Measurements from ENCODE around the gene MMS19.

Gene MMS19, protein sequence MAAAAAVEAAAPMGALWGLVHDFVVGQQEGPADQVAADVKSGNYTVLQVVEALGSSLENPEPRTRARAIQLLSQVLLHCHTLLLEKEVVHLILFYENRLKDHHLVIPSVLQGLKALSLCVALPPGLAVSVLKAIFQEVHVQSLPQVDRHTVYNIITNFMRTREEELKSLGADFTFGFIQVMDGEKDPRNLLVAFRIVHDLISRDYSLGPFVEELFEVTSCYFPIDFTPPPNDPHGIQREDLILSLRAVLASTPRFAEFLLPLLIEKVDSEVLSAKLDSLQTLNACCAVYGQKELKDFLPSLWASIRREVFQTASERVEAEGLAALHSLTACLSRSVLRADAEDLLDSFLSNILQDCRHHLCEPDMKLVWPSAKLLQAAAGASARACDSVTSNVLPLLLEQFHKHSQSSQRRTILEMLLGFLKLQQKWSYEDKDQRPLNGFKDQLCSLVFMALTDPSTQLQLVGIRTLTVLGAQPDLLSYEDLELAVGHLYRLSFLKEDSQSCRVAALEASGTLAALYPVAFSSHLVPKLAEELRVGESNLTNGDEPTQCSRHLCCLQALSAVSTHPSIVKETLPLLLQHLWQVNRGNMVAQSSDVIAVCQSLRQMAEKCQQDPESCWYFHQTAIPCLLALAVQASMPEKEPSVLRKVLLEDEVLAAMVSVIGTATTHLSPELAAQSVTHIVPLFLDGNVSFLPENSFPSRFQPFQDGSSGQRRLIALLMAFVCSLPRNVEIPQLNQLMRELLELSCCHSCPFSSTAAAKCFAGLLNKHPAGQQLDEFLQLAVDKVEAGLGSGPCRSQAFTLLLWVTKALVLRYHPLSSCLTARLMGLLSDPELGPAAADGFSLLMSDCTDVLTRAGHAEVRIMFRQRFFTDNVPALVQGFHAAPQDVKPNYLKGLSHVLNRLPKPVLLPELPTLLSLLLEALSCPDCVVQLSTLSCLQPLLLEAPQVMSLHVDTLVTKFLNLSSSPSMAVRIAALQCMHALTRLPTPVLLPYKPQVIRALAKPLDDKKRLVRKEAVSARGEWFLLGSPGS
- long read RNA-seq, transcript MMS19-209 (31 exons, 3,797 nt) = major isoform, 299 of 522 reads
- long read RNA-seq, transcript MMS19-202 (30 exons, 3,555 nt) = minor isoform, 11 of 522 reads
- long read RNA-seq, partial matches to known transcripts = 26 of 522 reads
- long read RNA-seq, other reads (novel, unspliced or antisense) = 184 of 522 reads

DNA sequence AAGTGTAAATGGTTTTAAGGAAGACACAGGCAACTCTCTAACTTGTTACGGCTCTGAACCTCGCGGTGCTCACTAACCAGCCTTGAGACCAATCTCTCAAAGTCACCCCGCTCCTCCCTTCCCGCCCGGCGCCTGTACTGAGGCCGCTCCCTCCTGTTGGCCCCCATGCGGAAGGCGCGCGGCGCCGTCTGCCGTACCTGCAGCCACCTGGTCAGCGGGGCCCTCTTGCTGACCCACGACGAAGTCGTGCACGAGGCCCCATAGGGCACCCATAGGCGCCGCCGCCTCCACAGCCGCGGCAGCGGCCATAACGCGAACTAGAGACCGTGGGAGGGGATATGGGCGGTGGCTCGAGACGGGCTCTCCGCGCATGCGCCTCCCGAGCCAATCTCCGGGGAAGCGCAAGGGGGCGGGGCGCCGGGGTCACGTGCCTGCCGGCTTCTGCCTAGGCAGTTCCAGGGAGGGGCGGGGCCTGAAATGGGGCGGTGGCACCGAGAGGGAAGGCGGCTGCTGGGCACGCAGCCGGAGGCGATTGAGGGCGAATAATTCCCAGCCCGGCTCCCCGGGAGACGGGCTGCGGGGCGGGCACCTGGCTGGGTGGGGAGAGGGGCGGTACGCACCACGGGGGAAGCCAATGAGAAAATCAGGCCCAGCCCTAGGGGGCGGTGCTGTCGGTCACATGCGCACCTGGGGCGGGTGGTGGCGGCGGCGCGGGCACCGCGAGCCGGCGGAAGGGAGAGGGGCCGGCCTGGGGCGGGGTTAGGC is at the start of gene MMS19:
Gene MMS19, minus strand, starts transcription at position 347 of the 765 bp plus-strand sequence. Its CDS starts 38 bp downstream, at position 309.
- no peaks in the 10 kb centered on the region for H3K27me3 ChIP-seq (ENCODE audit: insufficient read depth, poor library complexity, severe bottlenecking)
- H3K27ac ChIP-seq (replicated peaks) = peak within 1 kb of the TSS; percentile 85
- H3K4me3 ChIP-seq (replicated peaks; ENCODE audit: insufficient read depth, low read length) = peak within 1 kb of the TSS; percentile 95
- TF ChIP-seq, protein P1, sequence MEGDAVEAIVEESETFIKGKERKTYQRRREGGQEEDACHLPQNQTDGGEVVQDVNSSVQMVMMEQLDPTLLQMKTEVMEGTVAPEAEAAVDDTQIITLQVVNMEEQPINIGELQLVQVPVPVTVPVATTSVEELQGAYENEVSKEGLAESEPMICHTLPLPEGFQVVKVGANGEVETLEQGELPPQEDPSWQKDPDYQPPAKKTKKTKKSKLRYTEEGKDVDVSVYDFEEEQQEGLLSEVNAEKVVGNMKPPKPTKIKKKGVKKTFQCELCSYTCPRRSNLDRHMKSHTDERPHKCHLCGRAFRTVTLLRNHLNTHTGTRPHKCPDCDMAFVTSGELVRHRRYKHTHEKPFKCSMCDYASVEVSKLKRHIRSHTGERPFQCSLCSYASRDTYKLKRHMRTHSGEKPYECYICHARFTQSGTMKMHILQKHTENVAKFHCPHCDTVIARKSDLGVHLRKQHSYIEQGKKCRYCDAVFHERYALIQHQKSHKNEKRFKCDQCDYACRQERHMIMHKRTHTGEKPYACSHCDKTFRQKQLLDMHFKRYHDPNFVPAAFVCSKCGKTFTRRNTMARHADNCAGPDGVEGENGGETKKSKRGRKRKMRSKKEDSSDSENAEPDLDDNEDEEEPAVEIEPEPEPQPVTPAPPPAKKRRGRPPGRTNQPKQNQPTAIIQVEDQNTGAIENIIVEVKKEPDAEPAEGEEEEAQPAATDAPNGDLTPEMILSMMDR (IDR thresholded peaks at IDR 0.05; ENCODE audit: insufficient read depth, low read length) = no peak
- TF ChIP-seq POLR2AphosphoS5 (IDR thresholded peaks at IDR 0.05; ENCODE audit: low read depth) (no peak; the same call in 1 of the 2 replicates), GABPA (IDR thresholded peaks at IDR 0.05; ENCODE audit: low read depth) (no peak), SPI1 (IDR thresholded peaks at IDR 0.05; ENCODE audit: borderline replicate concordance, low read depth) (no peak)
- TF ChIP-seq, protein P2, sequence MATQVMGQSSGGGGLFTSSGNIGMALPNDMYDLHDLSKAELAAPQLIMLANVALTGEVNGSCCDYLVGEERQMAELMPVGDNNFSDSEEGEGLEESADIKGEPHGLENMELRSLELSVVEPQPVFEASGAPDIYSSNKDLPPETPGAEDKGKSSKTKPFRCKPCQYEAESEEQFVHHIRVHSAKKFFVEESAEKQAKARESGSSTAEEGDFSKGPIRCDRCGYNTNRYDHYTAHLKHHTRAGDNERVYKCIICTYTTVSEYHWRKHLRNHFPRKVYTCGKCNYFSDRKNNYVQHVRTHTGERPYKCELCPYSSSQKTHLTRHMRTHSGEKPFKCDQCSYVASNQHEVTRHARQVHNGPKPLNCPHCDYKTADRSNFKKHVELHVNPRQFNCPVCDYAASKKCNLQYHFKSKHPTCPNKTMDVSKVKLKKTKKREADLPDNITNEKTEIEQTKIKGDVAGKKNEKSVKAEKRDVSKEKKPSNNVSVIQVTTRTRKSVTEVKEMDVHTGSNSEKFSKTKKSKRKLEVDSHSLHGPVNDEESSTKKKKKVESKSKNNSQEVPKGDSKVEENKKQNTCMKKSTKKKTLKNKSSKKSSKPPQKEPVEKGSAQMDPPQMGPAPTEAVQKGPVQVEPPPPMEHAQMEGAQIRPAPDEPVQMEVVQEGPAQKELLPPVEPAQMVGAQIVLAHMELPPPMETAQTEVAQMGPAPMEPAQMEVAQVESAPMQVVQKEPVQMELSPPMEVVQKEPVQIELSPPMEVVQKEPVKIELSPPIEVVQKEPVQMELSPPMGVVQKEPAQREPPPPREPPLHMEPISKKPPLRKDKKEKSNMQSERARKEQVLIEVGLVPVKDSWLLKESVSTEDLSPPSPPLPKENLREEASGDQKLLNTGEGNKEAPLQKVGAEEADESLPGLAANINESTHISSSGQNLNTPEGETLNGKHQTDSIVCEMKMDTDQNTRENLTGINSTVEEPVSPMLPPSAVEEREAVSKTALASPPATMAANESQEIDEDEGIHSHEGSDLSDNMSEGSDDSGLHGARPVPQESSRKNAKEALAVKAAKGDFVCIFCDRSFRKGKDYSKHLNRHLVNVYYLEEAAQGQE (IDR thresholded peaks at IDR 0.05; ENCODE audit: insufficient replicate concordance, low read depth) = peak; percentile 65
- peak; percentile 84 to 99 for DNase-seq (ENCODE audit: low read depth in 1 of 2, low spot score in 1 of 2)

- Histone ChIP-seq H3K4me3 (replicated peaks; ENCODE audit: insufficient read depth, low read length) (no peak overlapping the region), H3K27ac (replicated peaks) (no peak overlapping the region), H3K27me3 (ENCODE audit: insufficient read depth, poor library complexity, severe bottlenecking) (no peaks in the 10 kb centered on the region)
- DNase-seq (ENCODE audit: low read depth in 1 of 2, low spot score in 1 of 2) = no peak
- no peak for TF ChIP-seq GABPA (IDR thresholded peaks at IDR 0.05; ENCODE audit: low read depth)
- no peak for TF ChIP-seq SPI1 (IDR thresholded peaks at IDR 0.05; ENCODE audit: borderline replicate concordance, low read depth)
- TF ChIP-seq POLR2AphosphoS5 (IDR thresholded peaks at IDR 0.05; ENCODE audit: low read depth) = no peak
- TF ChIP-seq, protein P1 (IDR thresholded peaks at IDR 0.05; ENCODE audit: insufficient read depth, low read length) = no peak
- TF ChIP-seq, protein P2 (IDR thresholded peaks at IDR 0.05; ENCODE audit: insufficient replicate concordance, low read depth) = no peak
These were observed 49.7 kb upstream of the MMS19 start for GRCh38 chr10:97547962-97548361.

DNA sequence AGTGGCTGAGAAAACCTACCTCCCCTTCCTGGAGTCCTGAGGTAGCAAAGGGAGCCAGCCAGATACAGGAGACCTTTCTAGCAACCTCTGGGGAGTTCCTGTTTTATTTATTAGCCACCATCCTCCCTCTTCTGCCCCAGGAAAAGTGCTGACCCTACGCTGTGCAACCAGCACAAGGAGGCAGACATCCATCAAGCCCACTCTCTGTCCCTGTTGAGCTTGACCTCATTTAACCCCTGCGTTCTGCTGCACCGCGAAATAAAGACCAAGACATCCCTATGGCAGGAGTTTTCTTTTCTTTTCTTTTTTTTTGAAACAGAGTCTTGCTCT is 49.0 kb upstream of the MMS19 start:
- no peak overlapping the region for H3K4me3 ChIP-seq (replicated peaks; ENCODE audit: insufficient read depth, low read length)
- no peaks in the 10 kb centered on the region for H3K27me3 ChIP-seq (ENCODE audit: insufficient read depth, poor library complexity, severe bottlenecking)
- H3K27ac ChIP-seq (replicated peaks) = no peak overlapping the region
- TF ChIP-seq, protein P1 (IDR thresholded peaks at IDR 0.05; ENCODE audit: insufficient read depth, low read length) = no peak
- TF ChIP-seq, protein P2 (IDR thresholded peaks at IDR 0.05; ENCODE audit: insufficient replicate concordance, low read depth) = no peak
- TF ChIP-seq SPI1 (IDR thresholded peaks at IDR 0.05; ENCODE audit: borderline replicate concordance, low read depth) = no peak
- DNase-seq (ENCODE audit: low read depth in 1 of 2, low spot score in 1 of 2) = no peak
